ENCODE measurements around the gene ZSWIM3.

ZSWIM3 gene

GRCh38 chr20:45927071-45927878, 69.9 kb downstream of the ZSWIM3 start:
- DNase-seq (ENCODE audit: low read depth, low spot score): no peak

Measured in ELF-1 (cell line).